ENCODE data around the gene CYP2R1.

Gene CYP2R1

GRCh38 chr11:14908214-14908880, 16.3 kb upstream of the CYP2R1 start:
- TF ChIP-seq POU2F2 (IDR thresholded peaks at IDR 0.05; ENCODE audit: low read depth, low read length) (no peak), TAF1 (IDR thresholded peaks at IDR 0.05; ENCODE audit: low read depth, low read length) (no peak), PAX5 (IDR thresholded peaks at IDR 0.05; ENCODE audit: insufficient read depth, low read length, severe bottlenecking) (no peak), SPI1 (IDR thresholded peaks at IDR 0.05; ENCODE audit: low read depth, low read length) (no peak), POLR2AphosphoS5 (IDR thresholded peaks at IDR 0.05; ENCODE audit: low read depth, low read length) (no peak), POLR2A (IDR thresholded peaks at IDR 0.05; ENCODE audit: low read depth, low read length) (no peak)
- FAIRE-seq: no peak
- DNase-seq (ENCODE audit: insufficient read length, low spot score): no peak

GRCh38 chr11:14907411-14908213, 15.6 kb upstream of the CYP2R1 start:
- DNase-seq (ENCODE audit: insufficient read length, low spot score): no peak
- TF ChIP-seq POU2F2 (IDR thresholded peaks at IDR 0.05; ENCODE audit: low read depth, low read length) (no peak), TAF1 (IDR thresholded peaks at IDR 0.05; ENCODE audit: low read depth, low read length) (no peak), PAX5 (IDR thresholded peaks at IDR 0.05; ENCODE audit: insufficient read depth, low read length, severe bottlenecking) (no peak), POLR2AphosphoS5 (IDR thresholded peaks at IDR 0.05; ENCODE audit: low read depth, low read length) (no peak)
- FAIRE-seq: peak; percentile 84

- DNase-seq (ENCODE audit: insufficient read length, low spot score): no peak
- TF ChIP-seq POLR2AphosphoS5 (IDR thresholded peaks at IDR 0.05; ENCODE audit: low read depth, low read length) (no peak), PAX5 (IDR thresholded peaks at IDR 0.05; ENCODE audit: insufficient read depth, low read length, severe bottlenecking) (no peak), SPI1 (IDR thresholded peaks at IDR 0.05; ENCODE audit: low read depth, low read length) (no peak), POU2F2 (IDR thresholded peaks at IDR 0.05; ENCODE audit: low read depth, low read length) (no peak), TAF1 (IDR thresholded peaks at IDR 0.05; ENCODE audit: low read depth, low read length) (no peak), POLR2A (IDR thresholded peaks at IDR 0.05; ENCODE audit: low read depth, low read length) (no peak)
- no peak for FAIRE-seq
Observed at GRCh38 chr11:14906993-14907392, 15.0 kb upstream of the CYP2R1 start.

GRCh38 chr11:14906578-14906977, 14.5 kb upstream of the CYP2R1 start:
- no peak for FAIRE-seq
- DNase-seq (ENCODE audit: insufficient read length, low spot score): no peak
- no peak for TF ChIP-seq POU2F2 (IDR thresholded peaks at IDR 0.05; ENCODE audit: low read depth, low read length)
- TF ChIP-seq TAF1 (IDR thresholded peaks at IDR 0.05; ENCODE audit: low read depth, low read length): no peak
- no peak for TF ChIP-seq PAX5 (IDR thresholded peaks at IDR 0.05; ENCODE audit: insufficient read depth, low read length, severe bottlenecking)
- TF ChIP-seq POLR2AphosphoS5 (IDR thresholded peaks at IDR 0.05; ENCODE audit: low read depth, low read length): no peak
- no peak for TF ChIP-seq POLR2A (IDR thresholded peaks at IDR 0.05; ENCODE audit: low read depth, low read length)
- no peak for TF ChIP-seq SPI1 (IDR thresholded peaks at IDR 0.05; ENCODE audit: low read depth, low read length)

- DNase-seq (ENCODE audit: insufficient read length, low spot score) (peak; percentile 47), FAIRE-seq (peak; percentile 87)
- TF ChIP-seq POLR2A (IDR thresholded peaks at IDR 0.05; ENCODE audit: low read depth, low read length) (no peak), PAX5 (IDR thresholded peaks at IDR 0.05; ENCODE audit: insufficient read depth, low read length, severe bottlenecking) (no peak), TAF1 (IDR thresholded peaks at IDR 0.05; ENCODE audit: low read depth, low read length) (no peak), SPI1 (IDR thresholded peaks at IDR 0.05; ENCODE audit: low read depth, low read length) (peak; percentile 94), POU2F2 (IDR thresholded peaks at IDR 0.05; ENCODE audit: low read depth, low read length) (no peak), POLR2AphosphoS5 (IDR thresholded peaks at IDR 0.05; ENCODE audit: low read depth, low read length) (no peak)
Observed at GRCh38 chr11:14905104-14906033, 13.3 kb upstream of the CYP2R1 start.

- DNase-seq (ENCODE audit: insufficient read length, low spot score) (peak; percentile 43), FAIRE-seq (no peak)
- TF ChIP-seq TAF1 (IDR thresholded peaks at IDR 0.05; ENCODE audit: low read depth, low read length) (no peak), POU2F2 (IDR thresholded peaks at IDR 0.05; ENCODE audit: low read depth, low read length) (no peak), POLR2AphosphoS5 (IDR thresholded peaks at IDR 0.05; ENCODE audit: low read depth, low read length) (no peak), SPI1 (IDR thresholded peaks at IDR 0.05; ENCODE audit: low read depth, low read length) (no peak), POLR2A (IDR thresholded peaks at IDR 0.05; ENCODE audit: low read depth, low read length) (no peak), PAX5 (IDR thresholded peaks at IDR 0.05; ENCODE audit: insufficient read depth, low read length, severe bottlenecking) (no peak)
Observed at GRCh38 chr11:14904745-14905103, 12.7 kb upstream of the CYP2R1 start.

- FAIRE-seq (no peak), DNase-seq (ENCODE audit: insufficient read length, low spot score) (no peak)
- TF ChIP-seq POLR2AphosphoS5 (IDR thresholded peaks at IDR 0.05; ENCODE audit: low read depth, low read length): no peak
- no peak for TF ChIP-seq PAX5 (IDR thresholded peaks at IDR 0.05; ENCODE audit: insufficient read depth, low read length, severe bottlenecking)
Observed at GRCh38 chr11:14902650-14903350, 10.8 kb upstream of the CYP2R1 start.

GRCh38 chr11:14898906-14899305, 6.9 kb upstream of the CYP2R1 start:
- no peak for DNase-seq (ENCODE audit: insufficient read length, low spot score)
- FAIRE-seq: no peak
- no peak for TF ChIP-seq TAF1 (IDR thresholded peaks at IDR 0.05; ENCODE audit: low read depth, low read length)
- no peak for TF ChIP-seq POU2F2 (IDR thresholded peaks at IDR 0.05; ENCODE audit: low read depth, low read length)
- no peak for TF ChIP-seq POLR2A (IDR thresholded peaks at IDR 0.05; ENCODE audit: low read depth, low read length)
- TF ChIP-seq POLR2AphosphoS5 (IDR thresholded peaks at IDR 0.05; ENCODE audit: low read depth, low read length): no peak
- TF ChIP-seq PAX5 (IDR thresholded peaks at IDR 0.05; ENCODE audit: insufficient read depth, low read length, severe bottlenecking): no peak
- no peak for TF ChIP-seq SPI1 (IDR thresholded peaks at IDR 0.05; ENCODE audit: low read depth, low read length)

All from GM12891 (cell line).